Skeletal muscle tissue (tissue), 4 donors: ENCODE results near the gene THAP4. TPM values are rescaled to one million over a fixed set of nuclear protein-coding genes. Genes with fewer than 3 reads are reported as not detected.

Experiments
- H3K27ac ChIP-seq: one replicate; pipeline ENCODE4 v1.7.0; 2013; ENCODE audit warnings: mild to moderate bottlenecking, low read depth, low read length, inconsistent platforms
- H3K27me3 ChIP-seq, 3 donors: one replicate each; pipeline ENCODE4 v1.7.0; 2013; ENCODE audit warnings: low read length in 3 of 3; ENCODE audit not compliant: control insufficient read depth in 3 of 3, insufficient read depth in 3 of 3
- H3K36me3 ChIP-seq, 3 donors: one replicate each; pipeline ENCODE4 v1.7.0; 2013; ENCODE audit warnings: low read length in 3 of 3; ENCODE audit not compliant: control insufficient read depth in 3 of 3, insufficient read depth in 3 of 3
- H3K4me1 ChIP-seq, 3 donors: one replicate each; pipeline ENCODE4 v1.7.0; 2013; ENCODE audit warnings: low read length in 3 of 3, mild to moderate bottlenecking in 3 of 3; ENCODE audit not compliant: control insufficient read depth in 3 of 3, insufficient read depth in 3 of 3
- H3K4me3 ChIP-seq, 3 donors: one replicate each; pipeline ENCODE4 v1.7.0; 2013; ENCODE audit warnings: low read length in 3 of 3
- H3K9ac ChIP-seq, 3 donors: one replicate each; pipeline ENCODE4 v1.7.0; 2013; ENCODE audit warnings: low read length in 3 of 3, mild to moderate bottlenecking in 3 of 3, moderate library complexity in 2 of 3, low read depth in 1 of 3
- H3K9me3 ChIP-seq, 3 donors: one replicate each; pipeline ENCODE4 v1.7.0; 2013; ENCODE audit warnings: low read length in 3 of 3; ENCODE audit not compliant: control insufficient read depth in 3 of 3
- total RNA-seq: library from RNA; depleted of rRNA; stranded (reverse); fragments of >200 nt; gene quantifications from one replicate; pipeline ENCODE4 v1.2.3, GENCODE V29; 2014
- donor health status: Osteomylitis.

THAP4 gene
- total RNA-seq, 1 donor from 2014 or later = 35.5 TPM

DNA sequence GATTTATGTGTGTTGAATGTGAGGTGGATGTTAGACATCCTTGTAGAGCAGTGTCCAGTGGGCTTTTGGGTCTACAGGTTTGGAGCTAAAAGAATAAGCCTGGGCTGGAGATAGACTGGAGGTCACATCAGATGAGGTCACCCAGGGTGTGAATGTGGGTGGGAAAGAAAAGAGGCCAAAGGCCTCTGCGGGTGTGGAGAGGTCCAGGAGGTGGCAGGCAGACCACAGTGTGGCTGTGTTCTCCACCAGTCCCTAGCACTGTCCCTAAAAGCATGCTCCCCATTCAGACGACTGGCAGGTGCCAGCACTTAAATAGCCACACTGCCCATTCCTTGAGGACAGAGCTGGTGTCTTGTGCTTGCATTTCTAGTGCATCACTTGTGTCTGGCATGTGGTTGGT is 4.7 kb upstream of the THAP4 start:
- H3K4me3 ChIP-seq = no peak overlapping the region
- H3K36me3 ChIP-seq = peaks cover 0 to 13% (median 11%) of the 10 kb centered on the region in 3 donors
- H3K9ac ChIP-seq = no peak overlapping the region
- H3K9me3 ChIP-seq = no peaks in the 10 kb centered on the region
- no peaks in the 10 kb centered on the region for H3K27me3 ChIP-seq
- H3K27ac ChIP-seq = no peak overlapping the region
- H3K4me1 ChIP-seq = peaks cover 19 to 33% (median 27%) of the 10 kb centered on the region in 3 donors

DNA sequence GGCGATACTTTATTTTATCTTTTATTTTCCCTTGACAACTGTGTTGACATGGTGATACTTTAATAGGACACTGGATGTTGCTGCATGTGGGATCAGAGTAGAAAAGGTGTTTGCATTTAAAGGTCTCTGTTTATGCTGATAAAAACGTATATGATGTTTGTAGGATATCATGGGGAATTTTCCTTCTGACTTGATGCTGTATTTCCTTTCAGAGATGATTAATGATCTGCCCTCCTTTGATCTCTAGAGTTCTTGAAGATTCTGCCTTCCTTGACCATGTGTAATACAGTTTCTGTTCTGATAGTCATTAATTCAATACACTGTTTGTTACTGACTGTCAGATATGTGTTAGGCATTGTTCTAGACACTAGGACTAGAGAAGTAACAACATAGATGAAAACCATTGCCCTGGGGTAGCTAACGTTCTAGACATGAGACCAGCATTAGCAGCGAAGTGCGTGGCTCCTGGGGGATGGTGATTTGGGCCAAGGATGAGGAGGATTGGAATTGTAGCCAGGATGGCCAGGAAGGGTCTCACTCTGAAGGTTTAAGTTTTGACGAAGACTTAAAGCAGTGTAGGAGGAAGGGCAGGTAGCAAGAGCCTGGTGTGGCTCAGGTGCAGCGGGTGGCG is 3.3 kb upstream of the THAP4 start:
- Histone ChIP-seq H3K36me3 (peaks cover 0 to 10% (median 5%) of the 10 kb centered on the region in 3 donors), H3K9me3 (no peaks in the 10 kb centered on the region), H3K4me1 (peaks cover 24 to 35% (median 34%) of the 10 kb centered on the region in 3 donors), H3K9ac (peak overlapping the region in 1 of 3 donors; percentile 35), H3K4me3 (no peak overlapping the region), H3K27ac (no peak overlapping the region), H3K27me3 (no peaks in the 10 kb centered on the region)

DNA sequence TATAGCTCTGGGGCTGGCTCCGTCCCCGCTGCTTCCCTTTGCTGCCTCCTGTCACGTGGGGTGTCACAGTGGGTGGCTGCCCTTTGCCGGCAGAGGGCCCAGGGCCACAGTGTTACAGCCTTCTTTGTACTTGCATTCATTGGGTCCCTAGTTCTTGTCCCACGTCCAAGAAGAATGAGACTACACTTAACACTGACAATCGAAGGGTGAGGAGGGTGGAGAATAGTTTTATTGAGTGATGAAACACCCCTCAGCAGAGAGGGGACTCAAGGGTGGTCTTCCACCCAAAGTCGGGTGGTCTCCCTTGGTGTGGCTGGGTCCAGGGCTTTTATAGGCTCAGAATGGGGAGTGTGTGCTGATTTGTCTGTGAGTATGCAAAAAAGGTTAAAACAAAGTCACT is 2.4 kb upstream of the THAP4 start:
- Histone ChIP-seq H3K27me3 (no peaks in the 10 kb centered on the region), H3K27ac (no peak overlapping the region), H3K9ac (peak overlapping the region in 1 of 3 donors; percentile 16), H3K4me3 (peak overlapping the region; percentile 41 to 97 (median 63)), H3K36me3 (peaks cover under 1 to 14% (median 6%) of the 10 kb centered on the region in 3 donors), H3K9me3 (no peaks in the 10 kb centered on the region), H3K4me1 (peaks cover 24 to 40% (median 35%) of the 10 kb centered on the region in 3 donors)

DNA sequence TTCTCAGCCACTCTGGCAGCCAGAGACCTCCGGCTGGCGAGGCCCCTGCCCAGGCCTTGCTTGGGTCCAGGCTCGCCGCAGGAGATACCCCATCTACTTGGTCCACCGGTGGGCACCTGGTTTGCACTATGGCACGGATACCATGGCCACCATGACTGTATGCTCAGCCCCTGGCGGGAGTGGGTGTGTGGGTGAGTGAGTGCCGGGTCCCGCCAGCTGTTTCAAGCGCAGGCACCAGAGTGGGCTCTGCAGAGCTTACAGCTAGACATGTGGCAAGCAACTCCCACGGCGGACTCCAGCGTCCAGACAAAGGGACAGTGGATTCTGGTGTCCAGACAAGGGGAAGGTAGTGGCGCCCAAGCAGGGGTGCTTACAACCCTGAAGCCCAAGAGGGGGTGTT is 2.0 kb upstream of the THAP4 start:
- H3K27ac ChIP-seq = no peak overlapping the region
- peak overlapping the region; percentile 63 to 97 (median 65) for H3K4me3 ChIP-seq
- no peaks in the 10 kb centered on the region for H3K9me3 ChIP-seq
- no peaks in the 10 kb centered on the region for H3K27me3 ChIP-seq
- peaks cover 24 to 40% (median 35%) of the 10 kb centered on the region in 3 donors for H3K4me1 ChIP-seq
- H3K9ac ChIP-seq = peak overlapping the region in 1 of 3 donors; percentile 16
- H3K36me3 ChIP-seq = peaks cover 3 to 18% (median 7%) of the 10 kb centered on the region in 3 donors

DNA sequence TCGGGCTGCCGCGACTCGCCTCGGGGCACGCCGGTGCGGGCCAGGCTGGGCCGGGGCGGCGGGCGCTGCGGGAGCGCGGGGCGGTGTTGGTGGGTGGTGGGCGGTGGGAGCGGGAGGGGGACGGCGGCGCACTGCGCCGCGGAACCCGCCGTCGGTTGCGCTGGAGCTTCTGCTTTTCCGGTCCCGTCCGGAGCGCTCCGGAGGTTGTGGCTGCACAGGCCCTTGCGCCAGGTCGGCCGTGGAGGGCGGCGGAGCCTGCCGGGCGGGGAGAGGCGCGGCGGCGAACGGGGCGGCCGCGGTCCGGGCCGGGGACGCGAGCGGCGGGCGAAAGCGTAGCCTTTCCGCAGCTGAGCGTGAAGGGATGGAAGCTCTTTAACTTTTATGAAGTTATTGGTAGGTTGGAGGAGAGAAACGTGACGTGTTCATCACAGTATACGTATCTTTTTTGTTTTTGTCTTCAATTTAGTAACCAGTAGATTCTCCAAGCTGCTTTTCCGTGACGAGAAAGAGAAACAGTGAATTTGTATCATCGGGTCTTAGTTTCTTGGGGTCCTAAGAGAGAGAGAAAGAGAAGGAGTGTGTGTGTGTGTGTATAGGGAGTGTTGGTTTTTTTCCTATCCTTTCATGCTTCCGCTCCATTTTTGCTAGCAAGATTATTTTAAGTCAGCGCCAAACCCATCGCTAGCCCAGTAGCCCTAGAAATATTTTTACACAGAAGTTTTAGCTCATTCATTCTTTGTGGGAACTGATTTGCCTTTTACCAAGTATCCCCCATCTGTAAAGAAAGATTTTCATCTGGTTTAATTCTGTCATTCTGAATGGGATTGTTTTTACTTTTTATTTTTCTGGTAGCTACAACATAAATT is 1.1 kb upstream of the THAP4 start:
- H3K27ac ChIP-seq = peak overlapping the region; percentile 99
- H3K9ac ChIP-seq = peak overlapping the region; percentile 98 to 99 (median 98)
- H3K36me3 ChIP-seq = peaks cover 12 to 24% (median 14%) of the 10 kb centered on the region in 3 donors
- peaks cover 24 to 40% (median 35%) of the 10 kb centered on the region in 3 donors for H3K4me1 ChIP-seq
- H3K9me3 ChIP-seq = no peaks in the 10 kb centered on the region
- H3K4me3 ChIP-seq = peak overlapping the region; percentile 65 to 97 (median 97)
- H3K27me3 ChIP-seq = no peaks in the 10 kb centered on the region

DNA sequence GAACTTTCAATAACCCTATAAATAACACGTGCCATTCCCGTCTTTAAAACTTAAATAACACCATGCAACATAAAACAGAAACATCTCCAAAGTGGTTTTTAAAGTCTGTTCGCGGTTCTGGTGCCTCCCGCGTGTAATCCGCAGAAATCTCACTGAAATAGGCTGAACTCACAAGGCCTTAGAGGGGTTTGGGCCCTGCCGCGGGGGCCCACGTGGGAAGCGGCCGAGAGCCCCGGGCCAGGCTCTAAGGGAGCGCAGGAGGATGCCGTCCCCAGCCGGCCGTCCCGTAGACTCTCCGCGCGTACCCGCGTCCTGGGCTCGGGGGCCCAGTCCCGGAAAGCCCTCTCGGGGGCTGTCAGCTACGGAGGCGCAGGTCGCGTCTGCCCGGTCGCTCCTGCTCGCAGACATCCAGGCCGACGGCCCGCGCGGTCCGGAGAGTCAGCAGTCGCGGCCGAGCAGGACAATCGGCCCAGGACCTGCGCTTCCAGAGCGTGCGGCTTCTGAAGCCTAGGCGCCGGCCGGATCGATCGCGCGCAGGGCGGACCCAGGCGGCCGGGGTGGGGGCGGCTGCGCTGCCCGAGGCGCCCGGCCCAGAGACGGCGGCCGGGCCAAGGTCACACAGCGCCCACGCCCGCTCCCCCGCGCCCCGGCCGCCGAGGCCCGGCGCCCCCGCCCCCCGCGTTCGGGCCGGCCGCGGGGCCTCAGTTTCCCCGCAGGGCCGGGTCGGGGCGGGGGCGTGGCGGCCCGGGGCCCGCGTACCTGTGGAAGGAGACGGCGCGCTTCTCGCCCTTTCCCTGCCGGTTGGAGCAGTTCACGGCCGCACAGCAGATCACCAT is 558 bp downstream of the THAP4 start:
- Histone ChIP-seq H3K27me3 (no peaks in the 10 kb centered on the region), H3K9ac (peak overlapping the region; percentile 73 to 98 (median 83)), H3K9me3 (no peaks in the 10 kb centered on the region), H3K27ac (peak overlapping the region; percentile 80), H3K36me3 (peaks cover 22 to 38% (median 24%) of the 10 kb centered on the region in 3 donors), H3K4me3 (peak overlapping the region; percentile 72 to 97 (median 75)), H3K4me1 (peaks cover 17 to 35% (median 30%) of the 10 kb centered on the region in 3 donors)

DNA sequence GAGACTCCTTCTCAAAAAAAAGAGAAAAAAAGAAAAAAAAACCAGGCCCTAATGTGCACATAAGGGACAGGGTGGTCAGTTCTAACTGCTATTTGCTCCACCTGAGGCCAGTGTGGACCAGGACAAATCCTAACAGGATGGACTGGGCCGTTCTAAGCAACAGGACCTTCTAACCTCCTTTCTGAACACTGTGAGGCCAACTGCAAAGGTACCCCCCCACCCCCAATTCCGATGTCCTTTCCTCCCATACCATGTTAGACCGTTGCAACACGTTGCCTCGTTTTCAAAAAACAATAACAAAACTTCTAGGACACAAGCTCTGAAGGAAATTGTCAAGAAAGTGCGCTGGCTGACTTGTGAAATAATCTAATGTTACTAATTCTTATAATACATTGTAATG is 1.2 kb downstream of the THAP4 start:
- peak overlapping the region; percentile 72 to 80 (median 75) for H3K4me3 ChIP-seq
- no peaks in the 10 kb centered on the region for H3K9me3 ChIP-seq
- H3K9ac ChIP-seq = peak overlapping the region; percentile 73 to 89 (median 83)
- H3K27me3 ChIP-seq = no peaks in the 10 kb centered on the region
- H3K27ac ChIP-seq = peak overlapping the region; percentile 80
- H3K36me3 ChIP-seq = peaks cover 23 to 40% (median 24%) of the 10 kb centered on the region in 3 donors
- H3K4me1 ChIP-seq = peaks cover 16 to 32% (median 27%) of the 10 kb centered on the region in 3 donors

DNA sequence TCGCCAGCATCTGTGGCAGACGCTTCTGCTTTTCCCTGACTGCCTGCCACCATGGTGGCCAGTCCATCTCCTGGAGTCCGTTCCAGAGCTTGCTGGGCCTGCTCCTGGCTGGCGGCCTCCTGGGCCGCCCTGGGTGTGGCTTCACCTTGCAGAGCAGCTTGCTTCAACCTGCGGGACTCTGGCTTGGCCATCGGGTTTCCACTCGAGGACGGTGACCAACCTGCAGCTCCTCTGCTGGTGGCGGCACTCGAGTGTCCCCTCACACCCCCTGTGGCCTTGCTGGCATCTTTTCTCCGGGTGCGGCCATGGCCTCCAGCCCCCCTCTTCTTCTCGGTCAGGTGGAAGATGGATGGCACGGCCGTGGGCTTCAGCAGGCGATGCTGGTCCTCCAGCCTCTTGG is 3.4 kb downstream of the THAP4 start:
- Histone ChIP-seq H3K36me3 (peaks cover 19 to 35% (median 24%) of the 10 kb centered on the region in 3 donors), H3K4me3 (no peak overlapping the region)

DNA sequence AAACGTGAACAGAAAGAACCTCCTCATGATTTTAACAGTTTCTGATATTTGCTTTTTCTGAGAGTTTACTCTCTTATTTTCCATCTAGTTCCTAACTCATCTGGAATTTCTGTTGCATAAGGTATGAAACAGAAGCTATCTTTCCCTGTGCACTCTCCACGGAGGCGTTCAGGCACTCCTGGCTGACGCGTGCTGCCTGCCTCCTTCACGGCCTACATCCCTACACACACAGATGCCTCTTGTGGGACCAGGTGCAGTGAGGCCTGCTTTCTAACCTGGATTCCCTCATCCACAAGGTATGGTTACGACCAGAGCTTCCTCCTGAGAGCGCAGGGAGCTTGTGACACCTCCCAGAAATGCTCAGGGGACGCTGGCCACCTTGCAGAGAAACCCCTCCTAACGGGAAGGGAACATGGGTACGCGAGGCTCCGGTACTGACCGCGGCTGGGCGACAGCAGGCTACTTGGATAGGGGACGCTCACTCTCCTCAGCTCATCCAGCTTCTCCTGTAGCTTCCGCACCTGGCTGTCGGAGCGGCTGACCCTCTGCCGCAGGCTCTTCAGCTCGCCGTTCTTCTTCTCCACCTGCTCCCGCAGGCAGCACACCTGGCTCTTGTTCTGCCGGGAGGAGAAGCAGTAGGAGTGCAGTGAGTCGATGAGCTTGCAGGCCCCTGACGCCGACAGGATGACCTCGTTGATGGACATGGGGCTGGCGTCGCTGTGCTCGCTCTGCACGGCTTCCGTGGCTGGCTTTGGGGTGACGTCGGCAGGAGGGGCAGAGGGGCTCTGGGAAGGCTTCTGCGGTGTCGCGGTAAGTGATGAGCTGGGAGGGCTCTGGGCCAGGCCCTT is 4.3 kb downstream of the THAP4 start:
- H3K36me3 ChIP-seq = peaks cover 19 to 38% (median 24%) of the 10 kb centered on the region in 3 donors
- H3K4me1 ChIP-seq = peaks cover 5 to 20% (median 7%) of the 10 kb centered on the region in 3 donors
- no peaks in the 10 kb centered on the region for H3K27me3 ChIP-seq
- no peaks in the 10 kb centered on the region for H3K9me3 ChIP-seq
- no peak overlapping the region for H3K9ac ChIP-seq
- H3K27ac ChIP-seq = no peak overlapping the region
- H3K4me3 ChIP-seq = no peak overlapping the region

More for the DNA sequence above, 3.4 kb downstream of the THAP4 start:
- no peak overlapping the region for H3K9ac ChIP-seq
- H3K9me3 ChIP-seq = no peaks in the 10 kb centered on the region
- H3K27me3 ChIP-seq = no peaks in the 10 kb centered on the region
- H3K4me1 ChIP-seq = peaks cover 10 to 16% (median 12%) of the 10 kb centered on the region in 3 donors
- H3K27ac ChIP-seq = no peak overlapping the region
